HEK293T (cell line): Measurements from ENCODE around the gene GAB1.

Experiments
- ARNT ChIP-seq: fragments of 450-650 bp; IDR thresholded peaks from 2 replicates; pipeline ENCODE4 v1.6.1; 2017; ENCODE audit warnings: mild to moderate bottlenecking
- BHLHE40 ChIP-seq: fragments of 450-650 bp; IDR thresholded peaks from 2 replicates; pipeline ENCODE4 v1.6.1; 2016; ENCODE audit warnings: mild to moderate bottlenecking, moderate library complexity, borderline replicate concordance
- CTBP1 ChIP-seq: fragments of 450-650 bp; IDR thresholded peaks from 2 replicates; pipeline ENCODE4 v1.6.1; 2016; ENCODE audit warnings: borderline replicate concordance
- ELF4 ChIP-seq: fragments of 450-650 bp; IDR thresholded peaks from 2 replicates; pipeline ENCODE4 v1.6.1; 2017; ENCODE audit warnings: antibody characterized with exemption
- FOXK2 ChIP-seq: fragments of 450-650 bp; IDR thresholded peaks from 2 replicates; pipeline ENCODE4 v1.6.1; 2016; ENCODE audit warnings: mild to moderate bottlenecking
- LEF1 ChIP-seq: fragments of 450-650 bp; IDR thresholded peaks from 2 replicates; pipeline ENCODE4 v1.6.1; 2017; ENCODE audit warnings: mild to moderate bottlenecking, borderline replicate concordance

- TF ChIP-seq ARNT (no peak), ELF4 (no peak), FOXK2 (no peak), LEF1 (no peak), BHLHE40 (no peak), CTBP1 (no peak)
These were observed 75.7 kb downstream of the GAB1 start for GRCh38 chr4:143412420-143412758.
